GM18502 (cell line): ENCODE data around the gene LIN37.
"Not testable (repeated sequence)": the region's sequence is repeated elsewhere in the genome, so short reads cannot be mapped to it uniquely, and the experiment has no call there.

ENCODE experiments used
- ATAC-seq: cut with Tn5 transposase; IDR thresholded peaks from one replicate; pipeline ENCODE4 v1.9.1; 2021; ENCODE audit warnings: mild to moderate bottlenecking; ENCODE audit not compliant: unreplicated experiment, poor library complexity

The LIN37 gene

GRCh38 chr19:35786299-35787160, 38.2 kb downstream of the LIN37 start:
- ATAC-seq, result no peak

GRCh38 chr19:35787227-35787799, 38.9 kb downstream of the LIN37 start:
- no peak for ATAC-seq

GRCh38 chr19:35788205-35788960, 40.0 kb downstream of the LIN37 start:
- ATAC-seq, result no peak

GRCh38 chr19:35789195-35789977, 41.0 kb downstream of the LIN37 start:
- ATAC-seq, result no peak

GRCh38 chr19:35789978-35790944, 41.9 kb downstream of the LIN37 start:
- no peak for ATAC-seq

GRCh38 chr19:35790981-35791813, 42.8 kb downstream of the LIN37 start:
- no peak for ATAC-seq

- no peak for ATAC-seq
These were observed 43.5 kb downstream of the LIN37 start for GRCh38 chr19:35791814-35792279.

GRCh38 chr19:35792312-35792711, 43.9 kb downstream of the LIN37 start:
- no peak for ATAC-seq

GRCh38 chr19:35792888-35793287, 44.5 kb downstream of the LIN37 start:
- no peak for ATAC-seq

GRCh38 chr19:35793381-35794165, 45.2 kb downstream of the LIN37 start:
- no peak for ATAC-seq

GRCh38 chr19:35795564-35795963, 47.2 kb downstream of the LIN37 start:
- not testable (repeated sequence) for ATAC-seq

- ATAC-seq, result no peak
These were observed 48.5 kb downstream of the LIN37 start for GRCh38 chr19:35796645-35797542.

- ATAC-seq, result no peak
These were observed 49.3 kb downstream of the LIN37 start for GRCh38 chr19:35797663-35798062.

GRCh38 chr19:35801828-35802227, 53.5 kb downstream of the LIN37 start:
- ATAC-seq, result no peak
